ENCODE measurements around the gene YKT6.

DNA sequence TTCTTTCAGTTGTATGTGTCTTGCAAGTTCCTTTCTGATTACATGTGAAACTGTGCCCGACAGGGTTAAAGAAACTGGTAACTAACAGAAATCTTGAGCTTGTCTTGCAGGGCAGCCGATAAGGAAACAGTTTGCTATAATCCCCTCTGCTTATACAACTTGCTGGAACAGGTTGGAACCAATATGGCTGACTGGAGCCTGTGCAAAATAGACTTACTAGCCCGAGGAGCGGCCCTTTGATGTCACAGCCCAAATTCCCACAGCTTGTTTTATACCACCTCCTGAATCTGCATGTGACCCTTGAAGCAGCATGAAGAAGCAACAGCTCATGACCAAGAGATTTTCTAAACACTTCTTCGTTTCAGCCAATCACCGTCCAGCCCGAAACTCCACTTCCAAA, 3.3 kb upstream of the YKT6 start:
- no peak for TF ChIP-seq POLR2A (IDR thresholded peaks at IDR 0.05; ENCODE audit: low read depth, low read length)
- no peak for TF ChIP-seq POLR2AphosphoS5 (IDR thresholded peaks at IDR 0.05; ENCODE audit: low read depth, low read length)

All from GM12892 (cell line).